Keratinocyte (primary cell): Measurements from ENCODE around the gene CARMIL1.
A peak's percentile ranks its signal among the peaks of the same experiment; 100 is the strongest.

Experiments used
- EZH2 ChIP-seq: IDR thresholded peaks from one replicate; pipeline ENCODE4 v1.6.1; 2012; ENCODE audit warnings: inconsistent platforms, mild to moderate bottlenecking, low read length, moderate library complexity
- TF ChIP-seq, protein P1 (sequence below), 3 experiments: IDR thresholded peaks in 1 of 3; conservative IDR thresholded peaks in 1 of 3; optimal IDR thresholded peaks in 1 of 3; 2 replicates in 2 of 3; 3 replicates in 1 of 3; pipeline versions ENCODE3 to v1.5.1; 2011; ENCODE audit warnings: low read length in 3 of 3, mild to moderate bottlenecking in 3 of 3, moderate library complexity in 2 of 3, control low read depth in 1 of 3, inconsistent platforms in 1 of 3; ENCODE audit not compliant: insufficient read depth in 2 of 3; ENCODE audit errors: extremely low read depth in 1 of 3

- TF ChIP-seq, protein P1, sequence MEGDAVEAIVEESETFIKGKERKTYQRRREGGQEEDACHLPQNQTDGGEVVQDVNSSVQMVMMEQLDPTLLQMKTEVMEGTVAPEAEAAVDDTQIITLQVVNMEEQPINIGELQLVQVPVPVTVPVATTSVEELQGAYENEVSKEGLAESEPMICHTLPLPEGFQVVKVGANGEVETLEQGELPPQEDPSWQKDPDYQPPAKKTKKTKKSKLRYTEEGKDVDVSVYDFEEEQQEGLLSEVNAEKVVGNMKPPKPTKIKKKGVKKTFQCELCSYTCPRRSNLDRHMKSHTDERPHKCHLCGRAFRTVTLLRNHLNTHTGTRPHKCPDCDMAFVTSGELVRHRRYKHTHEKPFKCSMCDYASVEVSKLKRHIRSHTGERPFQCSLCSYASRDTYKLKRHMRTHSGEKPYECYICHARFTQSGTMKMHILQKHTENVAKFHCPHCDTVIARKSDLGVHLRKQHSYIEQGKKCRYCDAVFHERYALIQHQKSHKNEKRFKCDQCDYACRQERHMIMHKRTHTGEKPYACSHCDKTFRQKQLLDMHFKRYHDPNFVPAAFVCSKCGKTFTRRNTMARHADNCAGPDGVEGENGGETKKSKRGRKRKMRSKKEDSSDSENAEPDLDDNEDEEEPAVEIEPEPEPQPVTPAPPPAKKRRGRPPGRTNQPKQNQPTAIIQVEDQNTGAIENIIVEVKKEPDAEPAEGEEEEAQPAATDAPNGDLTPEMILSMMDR (optimal IDR thresholded peaks at IDR 0.05 in 1 of 3, IDR thresholded peaks at IDR 0.05 in 1 of 3, conservative IDR thresholded peaks at IDR 0.05 in 1 of 3; ENCODE audit: extremely low read depth in 1 of 3, insufficient read depth in 2 of 3, low read length in 3 of 3) = peak; percentile 43 to 62 (median 47)
- no peak for TF ChIP-seq EZH2
These were observed 358.8 kb downstream of the CARMIL1 start for GRCh38 chr6:25637960-25638434.
